GM23338 (cell line): Measurements from ENCODE around the gene FOXQ1. TPM values are rescaled to one million over a fixed set of nuclear protein-coding genes. Genes with fewer than 3 reads are reported as not detected.

Experiments used
- ATAC-seq: fragments of 200-7000 bp; cut with Tn5 transposase; 3 replicates; pipeline ENCODE4 v1.9.1; 2020
- DNase-seq: peaks from one replicate; pipeline ENCODE4 v3.0.0-alpha.2; 2015; ENCODE audit warnings: low spot score
- H2AFZ ChIP-seq: fragments of 200-600 bp; sonication (generic); 2 replicates; pipeline ENCODE4 v1.8.0; 2016; ENCODE audit warnings: antibody characterized with exemption, mild to moderate bottlenecking, moderate library complexity
- H3F3A ChIP-seq: fragments of 200-600 bp; sonication (generic); replicated peaks from 2 replicates; pipeline ENCODE4 v1.8.0; 2017; ENCODE audit warnings: antibody characterized with exemption, mixed run types, low read depth
- H3K27ac ChIP-seq: fragments of 200-600 bp; sonication (generic); 2 replicates; pipeline ENCODE4 v1.6.1; 2016; ENCODE audit warnings: low read depth
- H3K27me3 ChIP-seq: fragments of 200-600 bp; sonication (generic); 2 replicates; pipeline ENCODE4 v1.8.0; 2016; ENCODE audit warnings: mild to moderate bottlenecking, mixed run types, moderate library complexity; ENCODE audit not compliant: insufficient read depth
- H3K36me3 ChIP-seq: fragments of 200-600 bp; sonication (generic); 2 replicates; pipeline ENCODE4 v1.8.0; 2016; ENCODE audit warnings: mild to moderate bottlenecking; ENCODE audit not compliant: insufficient read depth
- H3K4me1 ChIP-seq: fragments of 200-600 bp; sonication (generic); 2 replicates; pipeline ENCODE4 v1.8.0; 2016; ENCODE audit warnings: mild to moderate bottlenecking, moderate library complexity; ENCODE audit not compliant: insufficient read depth
- H3K4me2 ChIP-seq: fragments of 200-600 bp; sonication (generic); 2 replicates; pipeline ENCODE4 v1.7.1; 2017; ENCODE audit warnings: mixed run types
- H3K4me3 ChIP-seq: fragments of 200-600 bp; sonication (generic); 2 replicates; pipeline ENCODE4 v1.6.1; 2016; ENCODE audit warnings: mixed run types
- H3K79me2 ChIP-seq: fragments of 200-600 bp; sonication (generic); replicated peaks from 2 replicates; pipeline ENCODE4 v1.8.0; 2017; ENCODE audit warnings: mild to moderate bottlenecking; ENCODE audit not compliant: insufficient read depth
- H3K9me2 ChIP-seq: fragments of 200-600 bp; sonication (generic); 2 replicates; pipeline ENCODE4 v1.8.0; 2017; ENCODE audit not compliant: insufficient read depth
- H4K20me1 ChIP-seq: fragments of 200-600 bp; sonication (generic); replicated peaks from 2 replicates; pipeline ENCODE4 v1.8.0; 2017; ENCODE audit warnings: mild to moderate bottlenecking; ENCODE audit not compliant: insufficient read depth
- H3K27ac Mint-ChIP-seq: 2 replicates; pipeline ENCODE4 v1.8.0; 2020; ENCODE audit warnings: inconsistent platforms, mild to moderate bottlenecking, moderate library complexity, mixed read lengths
- H3K27me3 Mint-ChIP-seq: 3 replicates; pipeline ENCODE4 v1.8.0; 2022; ENCODE audit warnings: low read depth, mild to moderate bottlenecking, moderate library complexity, mixed read lengths, inconsistent platforms; ENCODE audit not compliant: insufficient read depth, poor library complexity
- H3K36me3 Mint-ChIP-seq: 3 replicates; pipeline ENCODE4 v1.8.0; 2021; ENCODE audit warnings: low read depth, mild to moderate bottlenecking, inconsistent platforms, moderate library complexity, mixed read lengths
- H3K4me1 Mint-ChIP-seq: 3 replicates; pipeline ENCODE4 v1.8.0; 2020; ENCODE audit warnings: mild to moderate bottlenecking, inconsistent platforms, mixed read lengths
- H3K4me3 Mint-ChIP-seq: 3 replicates; pipeline ENCODE4 v1.8.0; 2021; ENCODE audit warnings: moderate library complexity, mild to moderate bottlenecking, inconsistent platforms, mixed read lengths
- H3K9me3 Mint-ChIP-seq: 3 replicates; pipeline ENCODE4 v1.8.0; 2020; ENCODE audit warnings: moderate library complexity, mild to moderate bottlenecking, inconsistent platforms, mixed read lengths
- CREB1 ChIP-seq: fragments of 250-450 bp; sonication (Bioruptor Pico); IDR thresholded peaks from 2 replicates; pipeline ENCODE4 v1.5.0; 2020; ENCODE audit warnings: low read depth, mild to moderate bottlenecking, moderate library complexity
- ETS1 ChIP-seq: IDR thresholded peaks from 2 replicates; pipeline ENCODE4 v1.6.1; 2016; ENCODE audit warnings: antibody characterized with exemption
- EZH2 ChIP-seq: fragments of 200-600 bp; sonication (generic); IDR thresholded peaks from one replicate; pipeline ENCODE4 v1.8.0; 2017; ENCODE audit warnings: antibody characterized with exemption, mild to moderate bottlenecking, low read depth; ENCODE audit not compliant: unreplicated experiment
- JUNB ChIP-seq: IDR thresholded peaks from one replicate; pipeline ENCODE4 v1.6.1; 2016; ENCODE audit warnings: antibody characterized with exemption; ENCODE audit not compliant: unreplicated experiment
- NANOG ChIP-seq: IDR thresholded peaks from 2 replicates; pipeline ENCODE4 v1.6.1; 2016; ENCODE audit warnings: antibody characterized with exemption, borderline replicate concordance
- REST ChIP-seq: IDR thresholded peaks from one replicate; pipeline ENCODE4 v1.6.1; 2018; ENCODE audit warnings: antibody characterized with exemption; ENCODE audit not compliant: unreplicated experiment
- ZNF114 ChIP-seq: fragments of 250-450 bp; sonication (Bioruptor Pico); IDR thresholded peaks from 2 replicates; pipeline ENCODE4 v1.5.0; 2020; ENCODE audit warnings: mild to moderate bottlenecking, moderate library complexity
- polyA plus RNA-seq: library from polyadenylated mRNA; unstranded; fragments of >200 nt; fragmentation: Nextera tagmentation; extraction: Ambion mirVana; gene quantifications from 2 replicates; pipeline ENCODE4 v1.2.1, GENCODE V29; 2016
- total RNA-seq: library from RNA; depleted of rRNA; stranded (reverse); fragments of >200 nt; shearing (Covaris generic); gene quantifications from 2 replicates; pipeline ENCODE4 v1.2.3, GENCODE V29; 2014
- TF ChIP-seq, protein P1 (sequence below), 2 experiments: fragments of 200-600 bp in 1 of 2; sonication (generic) in 1 of 2; conservative IDR thresholded peaks; 2 replicates each; pipeline versions ENCODE4 v1.5.1 to v1.6.1; 2016 to 2017; ENCODE audit warnings: antibody characterized with exemption in 2 of 2, low read depth in 2 of 2, mild to moderate bottlenecking in 2 of 2, moderate library complexity in 1 of 2
- TF ChIP-seq, protein P2 (sequence below): fragments of 250-450 bp; sonication (Bioruptor Pico); IDR thresholded peaks from 2 replicates; pipeline ENCODE4 v1.5.0; 2020; ENCODE audit warnings: mild to moderate bottlenecking, moderate library complexity

The FOXQ1 gene
- total and polyA plus RNA-seq, 2 experiments from 2014 or later, result not detected

GRCh38 chr6:1347161-1347560 lies 35.3 kb downstream of the FOXQ1 start:
- ATAC-seq, result no peak
- H3K9me2 ChIP-seq, result no peaks in the 10 kb centered on the region
- H3K36me3 Mint-ChIP-seq, result peaks cover 39% of the 10 kb centered on the region
- peaks cover 12% of the 10 kb centered on the region for H3K4me1 ChIP-seq
- H2AFZ ChIP-seq, result peak overlapping the region; percentile 16; the same call in 1 of the 2 replicates
- H3K27me3 Mint-ChIP-seq, result peaks cover 9% of the 10 kb centered on the region
- DNase-seq, result no peak
- no peak for TF ChIP-seq ZNF114
- TF ChIP-seq REST, result no peak
- TF ChIP-seq, protein P1, sequence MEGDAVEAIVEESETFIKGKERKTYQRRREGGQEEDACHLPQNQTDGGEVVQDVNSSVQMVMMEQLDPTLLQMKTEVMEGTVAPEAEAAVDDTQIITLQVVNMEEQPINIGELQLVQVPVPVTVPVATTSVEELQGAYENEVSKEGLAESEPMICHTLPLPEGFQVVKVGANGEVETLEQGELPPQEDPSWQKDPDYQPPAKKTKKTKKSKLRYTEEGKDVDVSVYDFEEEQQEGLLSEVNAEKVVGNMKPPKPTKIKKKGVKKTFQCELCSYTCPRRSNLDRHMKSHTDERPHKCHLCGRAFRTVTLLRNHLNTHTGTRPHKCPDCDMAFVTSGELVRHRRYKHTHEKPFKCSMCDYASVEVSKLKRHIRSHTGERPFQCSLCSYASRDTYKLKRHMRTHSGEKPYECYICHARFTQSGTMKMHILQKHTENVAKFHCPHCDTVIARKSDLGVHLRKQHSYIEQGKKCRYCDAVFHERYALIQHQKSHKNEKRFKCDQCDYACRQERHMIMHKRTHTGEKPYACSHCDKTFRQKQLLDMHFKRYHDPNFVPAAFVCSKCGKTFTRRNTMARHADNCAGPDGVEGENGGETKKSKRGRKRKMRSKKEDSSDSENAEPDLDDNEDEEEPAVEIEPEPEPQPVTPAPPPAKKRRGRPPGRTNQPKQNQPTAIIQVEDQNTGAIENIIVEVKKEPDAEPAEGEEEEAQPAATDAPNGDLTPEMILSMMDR (conservative IDR thresholded peaks at IDR 0.05; ENCODE audit: low read depth in 2 of 2), result no peak
- TF ChIP-seq NANOG, result no peak
- peaks cover 45% of the 10 kb centered on the region for H3K9me3 Mint-ChIP-seq
- no peak overlapping the region for H3K4me3 Mint-ChIP-seq
- no peak overlapping the region for H3K27ac ChIP-seq
- H3K4me1 Mint-ChIP-seq, result peaks cover 26% of the 10 kb centered on the region
- H4K20me1 ChIP-seq, result no peaks in the 10 kb centered on the region
- no peaks in the 10 kb centered on the region for H3F3A ChIP-seq
- no peaks in the 10 kb centered on the region for H3K27me3 ChIP-seq
- 0 out of 2 replicates have a peak, but pooled peaks cover 4% of the 10 kb centered on the region for H3K36me3 ChIP-seq
- H3K79me2 ChIP-seq, result no peaks in the 10 kb centered on the region
- H3K4me3 ChIP-seq, result no peak overlapping the region
- no peak overlapping the region for H3K4me2 ChIP-seq
- H3K27ac Mint-ChIP-seq, result no peak overlapping the region

GRCh38 chr6:1348675-1349074 lies 36.8 kb downstream of the FOXQ1 start:
- no peaks in the 10 kb centered on the region for H3K27me3 ChIP-seq
- H3K27ac ChIP-seq, result no peak overlapping the region
- no peaks in the 10 kb centered on the region for H3F3A ChIP-seq
- no peak overlapping the region for H3K4me3 ChIP-seq
- no peaks in the 10 kb centered on the region; the same call in 1 of the 2 replicates for H3K9me2 ChIP-seq
- peak; percentile 63 for DNase-seq
- ATAC-seq, result peak; percentile 84
- no peak overlapping the region for H2AFZ ChIP-seq
- peaks cover 12% of the 10 kb centered on the region for H3K4me1 ChIP-seq
- H3K4me1 Mint-ChIP-seq, result peaks cover 26% of the 10 kb centered on the region
- 0 out of 2 replicates have a peak, but pooled peaks cover 4% of the 10 kb centered on the region for H3K36me3 ChIP-seq
- peaks cover 52% of the 10 kb centered on the region for H3K36me3 Mint-ChIP-seq
- no peaks in the 10 kb centered on the region for H3K79me2 ChIP-seq
- peaks cover 7% of the 10 kb centered on the region for H3K27me3 Mint-ChIP-seq
- H3K4me2 ChIP-seq, result peak overlapping the region; percentile 7
- 0 out of 2 replicates have a peak overlapping the region, but pooled peaks have one; percentile 41 for H3K27ac Mint-ChIP-seq
- H4K20me1 ChIP-seq, result no peaks in the 10 kb centered on the region
- peaks cover 54% of the 10 kb centered on the region for H3K9me3 Mint-ChIP-seq
- H3K4me3 Mint-ChIP-seq, result peak overlapping the region; percentile 8; the same call in 1 of the 3 replicates
- TF ChIP-seq JUNB (no peak), EZH2 (no peak), CREB1 (CRISPR knock-in tag) (peak; percentile 24; the same call in 1 of the 2 replicates), NANOG (peak; percentile 89), ETS1 (peak; percentile 45; the same call in 1 of the 2 replicates)
- TF ChIP-seq, protein P2, sequence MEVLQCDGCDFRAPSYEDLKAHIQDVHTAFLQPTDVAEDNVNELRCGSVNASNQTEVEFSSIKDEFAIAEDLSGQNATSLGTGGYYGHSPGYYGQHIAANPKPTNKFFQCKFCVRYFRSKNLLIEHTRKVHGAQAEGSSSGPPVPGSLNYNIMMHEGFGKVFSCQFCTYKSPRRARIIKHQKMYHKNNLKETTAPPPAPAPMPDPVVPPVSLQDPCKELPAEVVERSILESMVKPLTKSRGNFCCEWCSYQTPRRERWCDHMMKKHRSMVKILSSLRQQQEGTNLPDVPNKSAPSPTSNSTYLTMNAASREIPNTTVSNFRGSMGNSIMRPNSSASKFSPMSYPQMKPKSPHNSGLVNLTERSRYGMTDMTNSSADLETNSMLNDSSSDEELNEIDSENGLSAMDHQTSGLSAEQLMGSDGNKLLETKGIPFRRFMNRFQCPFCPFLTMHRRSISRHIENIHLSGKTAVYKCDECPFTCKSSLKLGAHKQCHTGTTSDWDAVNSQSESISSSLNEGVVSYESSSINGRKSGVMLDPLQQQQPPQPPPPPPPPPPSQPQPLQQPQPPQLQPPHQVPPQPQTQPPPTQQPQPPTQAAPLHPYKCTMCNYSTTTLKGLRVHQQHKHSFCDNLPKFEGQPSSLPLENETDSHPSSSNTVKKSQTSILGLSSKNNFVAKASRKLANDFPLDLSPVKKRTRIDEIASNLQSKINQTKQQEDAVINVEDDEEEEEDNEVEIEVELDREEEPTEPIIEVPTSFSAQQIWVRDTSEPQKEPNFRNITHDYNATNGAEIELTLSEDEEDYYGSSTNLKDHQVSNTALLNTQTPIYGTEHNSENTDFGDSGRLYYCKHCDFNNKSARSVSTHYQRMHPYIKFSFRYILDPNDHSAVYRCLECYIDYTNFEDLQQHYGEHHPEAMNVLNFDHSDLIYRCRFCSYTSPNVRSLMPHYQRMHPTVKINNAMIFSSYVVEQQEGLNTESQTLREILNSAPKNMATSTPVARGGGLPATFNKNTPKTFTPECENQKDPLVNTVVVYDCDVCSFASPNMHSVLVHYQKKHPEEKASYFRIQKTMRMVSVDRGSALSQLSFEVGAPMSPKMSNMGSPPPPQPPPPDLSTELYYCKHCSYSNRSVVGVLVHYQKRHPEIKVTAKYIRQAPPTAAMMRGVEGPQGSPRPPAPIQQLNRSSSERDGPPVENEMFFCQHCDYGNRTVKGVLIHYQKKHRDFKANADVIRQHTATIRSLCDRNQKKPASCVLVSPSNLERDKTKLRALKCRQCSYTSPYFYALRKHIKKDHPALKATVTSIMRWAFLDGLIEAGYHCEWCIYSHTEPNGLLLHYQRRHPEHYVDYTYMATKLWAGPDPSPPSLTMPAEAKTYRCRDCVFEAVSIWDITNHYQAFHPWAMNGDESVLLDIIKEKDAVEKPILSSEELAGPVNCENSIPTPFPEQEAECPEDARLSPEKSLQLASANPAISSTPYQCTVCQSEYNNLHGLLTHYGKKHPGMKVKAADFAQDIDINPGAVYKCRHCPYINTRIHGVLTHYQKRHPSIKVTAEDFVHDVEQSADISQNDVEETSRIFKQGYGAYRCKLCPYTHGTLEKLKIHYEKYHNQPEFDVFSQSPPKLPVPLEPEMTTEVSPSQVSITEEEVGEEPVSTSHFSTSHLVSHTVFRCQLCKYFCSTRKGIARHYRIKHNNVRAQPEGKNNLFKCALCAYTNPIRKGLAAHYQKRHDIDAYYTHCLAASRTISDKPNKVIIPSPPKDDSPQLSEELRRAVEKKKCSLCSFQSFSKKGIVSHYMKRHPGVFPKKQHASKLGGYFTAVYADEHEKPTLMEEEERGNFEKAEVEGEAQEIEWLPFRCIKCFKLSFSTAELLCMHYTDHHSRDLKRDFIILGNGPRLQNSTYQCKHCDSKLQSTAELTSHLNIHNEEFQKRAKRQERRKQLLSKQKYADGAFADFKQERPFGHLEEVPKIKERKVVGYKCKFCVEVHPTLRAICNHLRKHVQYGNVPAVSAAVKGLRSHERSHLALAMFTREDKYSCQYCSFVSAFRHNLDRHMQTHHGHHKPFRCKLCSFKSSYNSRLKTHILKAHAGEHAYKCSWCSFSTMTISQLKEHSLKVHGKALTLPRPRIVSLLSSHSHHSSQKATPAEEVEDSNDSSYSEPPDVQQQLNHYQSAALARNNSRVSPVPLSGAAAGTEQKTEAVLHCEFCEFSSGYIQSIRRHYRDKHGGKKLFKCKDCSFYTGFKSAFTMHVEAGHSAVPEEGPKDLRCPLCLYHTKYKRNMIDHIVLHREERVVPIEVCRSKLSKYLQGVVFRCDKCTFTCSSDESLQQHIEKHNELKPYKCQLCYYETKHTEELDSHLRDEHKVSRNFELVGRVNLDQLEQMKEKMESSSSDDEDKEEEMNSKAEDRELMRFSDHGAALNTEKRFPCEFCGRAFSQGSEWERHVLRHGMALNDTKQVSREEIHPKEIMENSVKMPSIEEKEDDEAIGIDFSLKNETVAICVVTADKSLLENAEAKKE (CRISPR knock-in tag), result peak; percentile 97
